Stimulated activated memory B cell treated with anti-CD40 and anti-IgM and Interleukin-4, amounts not matched to agents 10 μg/mL and 1 μg/mL and 100 μg/mL, for 72 hours (primary cell): ENCODE data around the gene FANCC.

Source experiments
- ATAC-seq: fragments of 150-1000 bp; cut with Tn5 transposase; 2 replicates; pipeline ENCODE4 v1.10.0; 2021
- H3K27ac Mint-ChIP-seq: one replicate; pipeline ENCODE4 v1.8.0; 2022; ENCODE audit warnings: mild to moderate bottlenecking, mixed read lengths
- H3K27me3 Mint-ChIP-seq: one replicate; pipeline ENCODE4 v1.8.0; 2022; ENCODE audit warnings: mixed read lengths
- H3K36me3 Mint-ChIP-seq: one replicate; pipeline ENCODE4 v1.8.0; 2022; ENCODE audit warnings: mixed read lengths
- H3K4me1 Mint-ChIP-seq: one replicate; pipeline ENCODE4 v1.8.0; 2022; ENCODE audit warnings: mixed read lengths
- H3K4me3 Mint-ChIP-seq: one replicate; pipeline ENCODE4 v1.8.0; 2022; ENCODE audit warnings: mild to moderate bottlenecking, moderate library complexity, mixed read lengths
- H3K9me3 Mint-ChIP-seq: one replicate; pipeline ENCODE4 v1.8.0; 2022; ENCODE audit warnings: mixed read lengths

The FANCC gene

DNA sequence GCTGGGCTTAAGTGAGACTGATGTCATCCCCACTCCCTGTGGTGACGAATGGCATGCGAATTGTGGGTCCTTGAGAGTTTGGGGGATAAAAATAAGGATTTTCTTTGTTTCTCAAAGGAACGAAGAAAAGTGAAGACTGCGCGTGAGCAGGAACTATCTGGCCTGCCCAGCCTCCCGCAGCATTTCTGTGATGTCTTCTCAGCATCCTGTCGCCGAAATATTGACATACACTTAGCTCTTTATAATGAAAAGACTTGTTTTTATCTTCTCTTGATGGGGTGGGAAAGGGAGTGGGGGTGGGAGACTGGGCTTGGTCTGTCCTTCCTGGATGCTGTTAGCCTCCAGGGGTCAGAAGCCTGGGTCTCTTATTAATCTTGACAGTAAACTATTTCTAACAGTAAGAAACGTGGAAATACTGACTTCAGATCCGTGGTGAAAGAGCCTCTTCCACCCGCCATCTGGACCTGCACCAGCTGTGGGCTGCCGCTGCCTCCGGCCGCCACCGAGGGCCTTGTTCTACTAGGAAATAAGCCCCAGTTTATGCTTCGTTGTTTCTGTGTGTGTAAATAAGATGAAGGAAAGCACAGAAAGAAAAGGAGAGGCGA lies 239.6 kb downstream of the FANCC start:
- no peaks in the 10 kb centered on the region for H3K4me1 Mint-ChIP-seq
- no peak overlapping the region for H3K27ac Mint-ChIP-seq
- ATAC-seq: no peak
- peaks cover 15% of the 10 kb centered on the region for H3K36me3 Mint-ChIP-seq
- no peaks in the 10 kb centered on the region for H3K9me3 Mint-ChIP-seq
- no peaks in the 10 kb centered on the region for H3K27me3 Mint-ChIP-seq
- H3K4me3 Mint-ChIP-seq: no peak overlapping the region

DNA sequence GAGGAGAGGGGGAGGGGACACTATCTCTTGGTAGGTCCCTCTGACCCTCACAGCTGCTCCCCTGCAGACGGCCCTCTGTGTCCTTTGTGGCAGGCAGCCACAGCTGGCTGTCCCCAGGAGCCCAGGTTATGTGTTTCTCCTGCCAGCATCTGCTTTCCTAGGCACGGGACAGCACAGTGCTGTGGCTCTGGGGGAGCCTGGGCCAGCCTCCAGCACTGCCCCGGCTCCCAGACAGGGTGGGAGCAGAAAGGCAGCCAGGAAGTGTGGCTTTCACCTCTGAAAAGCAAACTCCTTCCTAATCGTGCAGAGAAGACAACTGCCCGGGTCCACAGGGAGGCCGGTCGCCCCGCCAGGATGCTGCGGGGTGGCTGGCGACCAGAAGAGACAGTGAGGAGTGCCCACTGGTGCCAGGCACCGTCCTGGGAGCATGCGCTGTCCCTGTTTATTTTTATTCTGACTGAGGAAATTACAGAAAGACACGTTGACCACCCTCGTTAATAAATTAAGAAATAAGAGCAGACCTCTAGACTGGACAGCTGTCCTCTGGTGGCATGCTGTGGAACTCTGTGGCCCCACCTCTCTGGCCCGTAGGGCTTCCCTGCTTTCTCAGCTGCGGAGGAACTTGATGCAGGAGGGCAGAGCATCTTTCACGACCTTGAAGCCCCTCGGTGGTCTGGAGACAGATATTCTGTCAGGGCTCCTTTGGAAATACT lies 240.3 kb downstream of the FANCC start:
- Mint-ChIP-seq H3K4me1 (no peaks in the 10 kb centered on the region), H3K36me3 (peaks cover 9% of the 10 kb centered on the region), H3K27ac (no peak overlapping the region), H3K27me3 (no peaks in the 10 kb centered on the region), H3K9me3 (no peaks in the 10 kb centered on the region), H3K4me3 (no peak overlapping the region)
- ATAC-seq: no peak

DNA sequence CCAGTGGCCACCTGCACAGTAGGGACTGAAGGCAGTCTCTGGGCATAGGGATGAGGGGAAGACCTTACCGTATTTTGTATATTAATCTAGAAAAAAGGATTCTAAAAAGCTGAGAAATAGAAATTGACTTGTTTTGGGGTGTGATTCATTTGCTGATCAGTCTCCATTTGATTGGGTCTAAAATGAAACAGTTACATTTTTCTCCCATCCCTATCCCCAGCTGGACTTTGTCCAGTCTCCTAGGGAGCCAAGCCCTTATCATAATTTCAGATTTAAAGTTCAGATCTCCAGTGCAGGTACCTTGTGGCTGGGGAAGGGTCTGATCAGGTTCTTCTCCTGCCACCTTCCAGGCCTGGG lies 240.8 kb downstream of the FANCC start:
- H3K4me1 Mint-ChIP-seq: no peaks in the 10 kb centered on the region

DNA sequence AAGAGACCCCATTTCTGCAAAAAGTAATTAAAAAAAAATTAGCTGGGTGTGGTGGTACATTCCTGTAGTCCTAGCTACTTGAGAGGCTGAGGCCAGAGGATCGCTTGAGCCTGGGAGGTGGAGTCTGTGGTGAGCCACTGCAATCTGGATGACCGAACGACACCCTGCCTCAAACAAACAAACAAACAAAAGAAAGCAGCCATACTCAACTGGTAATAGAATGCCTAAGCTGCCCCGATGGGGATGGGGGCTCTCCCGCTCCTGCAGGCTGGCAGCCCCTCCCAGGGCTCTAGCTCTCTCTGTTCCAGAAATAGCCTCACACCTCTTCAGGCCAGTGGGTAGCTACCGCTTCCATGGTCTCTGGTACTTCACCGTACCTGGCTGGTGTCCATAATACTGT lies 241.8 kb downstream of the FANCC start:
- no peaks in the 10 kb centered on the region for H3K27me3 Mint-ChIP-seq
- no peak overlapping the region for H3K4me3 Mint-ChIP-seq
- H3K36me3 Mint-ChIP-seq: no peaks in the 10 kb centered on the region
- H3K9me3 Mint-ChIP-seq: no peaks in the 10 kb centered on the region
- no peak overlapping the region for H3K27ac Mint-ChIP-seq
- no peaks in the 10 kb centered on the region for H3K4me1 Mint-ChIP-seq
- no peak for ATAC-seq

More for the DNA sequence above, 240.8 kb downstream of the FANCC start:
- Mint-ChIP-seq H3K27me3 (no peaks in the 10 kb centered on the region), H3K27ac (no peak overlapping the region), H3K9me3 (no peaks in the 10 kb centered on the region), H3K36me3 (peaks cover 6% of the 10 kb centered on the region), H3K4me3 (no peak overlapping the region)
- no peak for ATAC-seq

DNA sequence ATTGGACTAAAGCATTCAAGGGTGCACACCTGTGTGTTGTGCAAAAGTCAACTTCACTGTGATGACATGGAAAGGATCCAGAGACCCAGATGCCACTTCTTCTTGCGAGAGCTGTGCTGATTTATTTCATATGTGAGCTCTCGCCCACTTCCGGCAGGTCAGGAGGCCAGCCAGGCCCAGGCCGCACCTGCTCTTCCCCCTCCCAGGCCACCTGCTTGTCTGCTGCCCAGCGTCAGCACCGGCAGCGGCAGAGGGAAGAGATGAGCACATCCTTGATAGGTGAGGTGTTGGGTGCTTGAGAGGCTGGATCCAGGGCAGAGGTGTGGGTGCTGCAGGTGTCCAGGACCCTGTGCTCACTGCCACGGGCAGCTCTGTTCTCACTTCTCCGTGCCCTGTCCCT lies 242.9 kb downstream of the FANCC start:
- ATAC-seq: no peak
- Mint-ChIP-seq H3K4me3 (no peak overlapping the region), H3K27me3 (no peaks in the 10 kb centered on the region), H3K9me3 (no peaks in the 10 kb centered on the region), H3K4me1 (no peaks in the 10 kb centered on the region), H3K27ac (no peak overlapping the region), H3K36me3 (no peaks in the 10 kb centered on the region)

DNA sequence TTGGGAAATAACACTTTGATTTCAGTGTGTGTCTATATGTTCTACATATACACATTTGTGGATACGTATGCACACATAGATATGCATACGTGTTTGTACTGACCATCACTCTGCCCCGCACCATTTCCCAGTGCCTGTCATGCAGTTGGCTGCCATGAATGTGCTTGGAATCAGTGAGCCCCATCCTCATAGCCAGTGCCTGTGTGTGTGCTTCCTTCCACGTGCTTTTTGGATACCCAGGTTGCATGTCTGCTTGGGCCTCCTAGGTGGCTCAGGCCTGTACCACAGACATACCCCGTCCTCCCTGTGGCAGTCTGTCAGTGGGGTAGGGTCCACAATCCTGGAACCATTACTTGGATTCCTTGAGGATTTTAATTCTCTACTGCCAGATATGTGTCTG lies 243.6 kb downstream of the FANCC start:
- H3K27me3 Mint-ChIP-seq: no peaks in the 10 kb centered on the region
- no peaks in the 10 kb centered on the region for H3K4me1 Mint-ChIP-seq

DNA sequence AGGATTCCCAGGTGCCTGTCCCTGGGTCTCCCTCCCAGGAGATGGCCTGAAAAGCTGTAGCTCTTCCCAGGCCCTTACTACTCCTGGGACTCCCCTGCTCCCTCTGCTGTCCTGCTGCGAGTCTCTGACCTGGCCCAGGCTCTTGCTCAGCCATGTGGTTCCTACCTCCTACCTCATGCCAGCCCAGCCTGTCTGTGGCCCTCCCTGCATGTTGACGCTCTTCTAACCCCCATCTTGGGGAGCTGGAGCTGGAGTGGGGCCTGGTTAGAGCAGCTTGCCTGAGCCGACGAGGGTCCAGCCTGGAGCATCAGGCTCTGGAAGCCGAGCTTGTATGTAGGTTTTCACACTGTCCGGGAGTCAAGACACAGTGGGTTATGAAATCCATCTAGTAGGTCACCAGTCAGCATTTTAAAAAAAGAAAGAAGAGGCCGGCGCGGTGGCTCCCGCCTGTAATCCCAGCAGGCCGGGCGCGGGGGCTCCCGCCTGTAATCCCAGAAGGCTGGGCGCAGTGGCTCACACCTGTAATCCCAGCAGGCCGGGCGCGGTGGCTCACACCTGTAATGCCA lies 244.4 kb downstream of the FANCC start:
- Mint-ChIP-seq H3K27me3 (no peaks in the 10 kb centered on the region), H3K27ac (no peak overlapping the region), H3K4me1 (no peaks in the 10 kb centered on the region), H3K4me3 (no peak overlapping the region), H3K9me3 (no peaks in the 10 kb centered on the region), H3K36me3 (peaks cover 10% of the 10 kb centered on the region)
- ATAC-seq: no peak

More for the DNA sequence above, 243.6 kb downstream of the FANCC start:
- Mint-ChIP-seq H3K9me3 (no peaks in the 10 kb centered on the region), H3K27ac (no peak overlapping the region), H3K4me3 (no peak overlapping the region), H3K36me3 (peaks cover 2% of the 10 kb centered on the region)
- no peak for ATAC-seq

DNA sequence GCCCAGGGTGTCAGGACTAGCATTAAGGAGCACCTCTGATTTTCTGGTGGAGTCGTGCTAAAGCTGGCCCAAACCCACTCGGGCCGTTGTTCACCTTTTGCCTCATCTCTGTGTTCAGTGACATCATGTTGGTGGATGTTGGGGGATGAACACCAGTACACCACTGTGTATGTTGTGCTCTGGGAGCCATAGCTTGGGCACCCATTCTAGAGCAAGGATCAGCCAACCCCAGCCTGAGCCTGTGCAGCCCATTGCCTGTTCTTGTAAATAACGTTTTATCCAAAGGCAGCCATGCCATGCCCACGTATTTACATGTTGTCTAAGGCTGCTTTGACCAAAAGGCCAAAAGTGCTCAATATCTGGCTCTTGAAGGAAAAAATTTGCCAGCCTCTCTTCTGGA lies 245.6 kb downstream of the FANCC start:
- no peak overlapping the region for H3K4me3 Mint-ChIP-seq
- no peak overlapping the region for H3K27ac Mint-ChIP-seq
- no peaks in the 10 kb centered on the region for H3K4me1 Mint-ChIP-seq
- H3K9me3 Mint-ChIP-seq: no peaks in the 10 kb centered on the region
- H3K27me3 Mint-ChIP-seq: no peaks in the 10 kb centered on the region
- peaks cover 11% of the 10 kb centered on the region for H3K36me3 Mint-ChIP-seq
- ATAC-seq: no peak

DNA sequence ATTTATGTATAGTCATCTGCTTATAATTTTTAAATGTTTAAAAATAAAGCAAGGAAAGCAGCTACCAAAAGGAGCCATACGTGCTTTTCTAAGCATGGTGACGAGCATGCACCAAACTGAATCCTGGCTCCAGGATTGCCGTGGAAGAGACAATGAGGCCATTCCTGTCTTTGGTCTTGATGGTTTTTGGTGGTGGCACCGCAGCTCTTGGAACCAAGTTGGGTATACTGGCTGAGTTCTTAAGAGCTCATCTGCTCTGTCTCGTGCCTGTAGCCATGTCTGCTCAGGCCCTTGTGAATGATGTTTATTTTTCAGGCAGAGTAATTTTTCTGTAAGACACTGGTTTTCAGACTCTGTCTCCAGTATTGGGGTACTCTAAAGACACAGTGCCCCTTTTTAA lies 246.1 kb downstream of the FANCC start:
- no peak overlapping the region for H3K27ac Mint-ChIP-seq
- no peaks in the 10 kb centered on the region for H3K9me3 Mint-ChIP-seq
- peaks cover 11% of the 10 kb centered on the region for H3K36me3 Mint-ChIP-seq
- ATAC-seq: no peak
- H3K4me1 Mint-ChIP-seq: no peaks in the 10 kb centered on the region
- H3K4me3 Mint-ChIP-seq: no peak overlapping the region
- H3K27me3 Mint-ChIP-seq: no peaks in the 10 kb centered on the region

DNA sequence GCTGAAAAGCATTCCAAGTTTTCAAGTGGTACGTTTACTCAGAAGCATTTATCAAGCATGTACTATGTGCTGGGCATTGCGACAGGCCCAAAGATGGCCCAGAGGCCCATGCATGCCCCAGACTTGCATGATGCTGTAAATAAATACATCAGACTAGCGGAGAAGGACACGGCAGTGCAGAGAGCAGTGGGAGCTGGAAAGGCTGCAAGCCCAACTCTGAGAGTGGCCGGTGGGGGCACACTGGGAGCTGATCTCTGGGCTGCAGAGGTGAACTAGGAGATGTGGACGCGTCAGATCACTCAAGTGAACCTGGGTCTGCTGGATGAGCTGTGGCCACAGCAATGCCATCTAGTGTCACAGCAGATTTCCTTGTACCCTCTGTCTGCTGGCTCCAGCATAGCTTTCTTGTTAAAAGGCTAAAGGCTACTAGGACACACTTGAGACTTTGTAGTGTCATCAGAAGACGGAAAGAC lies 246.9 kb downstream of the FANCC start:
- Mint-ChIP-seq H3K27ac (no peak overlapping the region), H3K36me3 (peaks cover 11% of the 10 kb centered on the region), H3K27me3 (no peaks in the 10 kb centered on the region), H3K9me3 (no peaks in the 10 kb centered on the region), H3K4me1 (no peaks in the 10 kb centered on the region), H3K4me3 (no peak overlapping the region)
- ATAC-seq: no peak

DNA sequence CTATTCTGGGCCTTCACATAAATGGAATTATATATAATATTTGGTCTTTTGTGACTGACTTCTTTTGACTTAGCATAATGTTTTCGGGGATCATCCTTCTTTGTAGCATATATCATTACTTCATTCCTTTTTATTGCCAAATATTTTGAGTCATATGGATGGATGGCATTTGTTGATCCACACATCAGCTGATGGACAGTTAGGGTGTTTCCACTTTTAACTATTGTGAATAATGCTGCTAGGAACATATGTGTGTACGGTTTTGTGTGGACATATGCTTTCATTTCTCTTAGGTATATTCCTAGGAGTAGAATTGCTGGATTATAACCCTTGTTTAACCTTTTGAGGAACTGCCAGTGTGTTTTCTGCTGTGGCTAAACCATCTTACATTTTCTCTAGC lies 249.6 kb downstream of the FANCC start:
- Mint-ChIP-seq H3K36me3 (peaks cover 27% of the 10 kb centered on the region), H3K4me1 (no peaks in the 10 kb centered on the region), H3K27me3 (no peaks in the 10 kb centered on the region), H3K27ac (no peak overlapping the region), H3K9me3 (no peaks in the 10 kb centered on the region), H3K4me3 (no peak overlapping the region)
- ATAC-seq: no peak

DNA sequence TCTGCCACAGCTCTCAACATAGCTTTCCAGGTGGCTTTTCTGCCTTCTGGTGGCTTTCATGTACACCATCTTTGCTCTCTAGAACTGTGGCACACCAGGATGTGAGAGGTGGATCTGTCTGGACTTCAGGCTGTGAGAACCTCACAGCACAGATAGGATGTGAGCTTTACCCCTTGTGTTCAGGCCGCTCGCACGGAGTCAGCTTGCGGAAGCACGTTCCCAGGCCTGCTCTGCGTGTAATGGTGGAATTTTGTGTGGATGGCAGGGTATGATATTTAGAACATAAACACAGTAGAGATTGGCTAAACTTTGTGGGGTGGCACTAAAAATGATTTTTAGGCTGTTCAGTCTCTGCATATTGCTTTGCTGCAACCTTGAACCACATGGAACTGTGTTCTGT lies 250.5 kb downstream of the FANCC start:
- Mint-ChIP-seq H3K27ac (no peak overlapping the region), H3K4me3 (no peak overlapping the region), H3K27me3 (no peaks in the 10 kb centered on the region), H3K9me3 (no peaks in the 10 kb centered on the region), H3K4me1 (no peaks in the 10 kb centered on the region), H3K36me3 (peaks cover 33% of the 10 kb centered on the region)
- no peak for ATAC-seq

DNA sequence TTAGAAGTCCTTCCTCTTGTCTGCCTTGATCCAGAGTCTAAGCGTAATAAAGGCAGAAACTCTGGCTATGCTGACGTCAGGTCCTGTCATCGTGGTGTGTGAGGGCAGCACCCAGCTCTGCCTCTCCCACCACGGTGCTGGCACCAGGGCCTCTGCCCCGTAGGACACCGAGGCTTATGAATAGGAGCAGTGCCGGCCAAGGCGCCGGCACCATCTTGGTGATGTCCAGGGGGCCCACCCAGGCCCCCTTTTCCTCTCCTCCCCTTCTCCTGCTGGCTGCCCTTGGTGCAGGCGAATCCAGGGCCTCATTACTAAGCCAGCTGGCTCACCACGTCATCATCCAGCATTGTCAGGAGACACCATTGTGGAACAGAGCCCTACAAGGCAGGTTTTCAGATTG lies 252.3 kb downstream of the FANCC start:
- H3K36me3 Mint-ChIP-seq: peaks cover 33% of the 10 kb centered on the region
- no peaks in the 10 kb centered on the region for H3K9me3 Mint-ChIP-seq
- H3K27me3 Mint-ChIP-seq: no peaks in the 10 kb centered on the region
- H3K27ac Mint-ChIP-seq: no peak overlapping the region
- H3K4me1 Mint-ChIP-seq: no peaks in the 10 kb centered on the region
- ATAC-seq: no peak
- no peak overlapping the region for H3K4me3 Mint-ChIP-seq

DNA sequence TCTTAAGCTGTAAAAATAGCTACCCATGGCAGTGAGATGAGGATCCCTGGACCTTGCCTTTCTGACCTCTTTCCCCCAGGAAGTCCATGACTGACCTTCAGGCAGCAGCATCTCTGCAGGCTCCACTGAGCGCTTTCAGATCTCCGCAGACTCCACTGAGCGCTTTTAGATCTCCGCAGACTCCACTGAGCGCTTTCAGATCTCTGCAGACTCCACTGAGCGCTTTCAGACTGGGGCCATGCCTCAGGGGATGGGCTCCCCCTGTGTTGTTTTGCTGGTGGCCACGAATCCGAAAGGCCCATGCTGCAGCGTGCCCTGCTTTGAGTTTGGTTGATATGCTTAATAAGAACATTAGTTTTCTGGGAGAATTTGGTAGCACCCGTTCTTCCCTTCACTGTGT lies 254.2 kb downstream of the FANCC start:
- H3K36me3 Mint-ChIP-seq: peaks cover 25% of the 10 kb centered on the region
- H3K9me3 Mint-ChIP-seq: no peaks in the 10 kb centered on the region
- no peak for ATAC-seq
- H3K4me3 Mint-ChIP-seq: no peak overlapping the region
- H3K27ac Mint-ChIP-seq: no peak overlapping the region
- H3K4me1 Mint-ChIP-seq: no peaks in the 10 kb centered on the region
- H3K27me3 Mint-ChIP-seq: no peaks in the 10 kb centered on the region

DNA sequence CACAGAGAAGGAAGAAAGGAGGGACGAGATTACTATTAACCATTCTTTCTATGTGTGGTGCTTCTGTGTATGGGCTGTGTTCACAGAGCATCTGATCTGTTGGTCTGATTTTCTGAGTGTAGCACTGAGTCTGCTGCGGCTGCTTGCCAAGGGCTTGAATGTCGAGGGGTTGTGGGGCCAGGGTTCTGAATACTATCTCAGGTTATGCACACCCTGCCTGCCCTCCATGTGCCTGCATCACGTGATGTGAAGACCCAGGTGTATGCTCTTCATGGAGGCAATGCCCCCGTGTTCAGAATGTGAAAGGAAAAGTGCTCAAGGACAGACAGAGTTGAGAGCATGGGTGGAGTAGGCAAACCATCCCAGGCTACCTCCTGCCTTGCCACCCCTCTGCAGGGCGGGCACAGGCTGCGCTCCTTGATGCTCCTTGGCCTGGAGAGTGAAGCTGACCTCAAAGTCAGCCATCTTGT lies 254.9 kb downstream of the FANCC start:
- Mint-ChIP-seq H3K36me3 (peaks cover 22% of the 10 kb centered on the region), H3K27me3 (no peaks in the 10 kb centered on the region), H3K27ac (no peak overlapping the region), H3K9me3 (no peaks in the 10 kb centered on the region), H3K4me3 (no peak overlapping the region), H3K4me1 (no peaks in the 10 kb centered on the region)
- no peak for ATAC-seq
